ENCODE results near the gene C21orf58.
A peak's percentile ranks its signal among the peaks of the same experiment; 100 is the strongest.
"Not testable (repeated sequence)": the region's sequence is repeated elsewhere in the genome, so short reads cannot be mapped to it uniquely, and the experiment has no call there.

C21orf58 gene

DNA sequence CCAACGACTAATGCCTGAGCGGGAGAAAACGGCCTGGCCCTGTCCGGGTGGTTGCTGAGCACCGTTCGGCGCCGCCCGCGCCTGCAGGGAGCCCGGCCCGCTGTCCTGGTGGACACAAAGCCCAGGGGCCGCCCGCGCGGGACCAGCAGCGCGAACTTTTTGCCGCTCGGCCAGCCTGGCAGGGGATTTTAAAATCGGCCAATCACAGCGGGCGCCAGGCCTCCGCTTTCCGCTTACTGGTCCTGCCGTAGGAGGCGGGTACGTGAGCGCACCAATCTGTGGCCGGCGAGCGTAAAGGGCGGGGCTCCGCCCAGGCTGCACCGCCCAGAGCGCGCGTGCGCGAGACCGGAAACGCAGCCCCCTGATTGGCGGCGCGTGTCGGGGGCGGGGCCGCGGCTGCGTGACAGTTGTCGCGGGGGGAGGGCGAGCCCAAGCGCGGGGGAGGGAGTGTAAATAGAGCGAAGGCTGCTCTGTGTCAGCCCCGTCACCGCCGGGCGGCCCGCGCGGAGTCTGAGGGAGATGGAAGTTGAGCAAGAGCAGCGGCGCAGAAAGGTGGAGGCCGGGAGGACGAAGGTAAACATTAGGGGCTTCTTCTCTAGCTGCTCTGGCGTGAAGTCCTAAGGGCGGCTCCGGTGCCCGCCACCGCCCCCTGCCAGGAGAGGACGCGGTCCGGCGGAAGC is at the start of gene C21orf58, which contains the start of gene PCNT:
C21orf58 (minus strand) TSS at position 161 of the 680 bp plus-strand sequence. CDS start 1,132 bp downstream, outside the sequence.
PCNT (plus strand) TSS at position 447 of the 680 bp plus-strand sequence; CDS start at position 520, 73 bp downstream.
- peak; percentile 97 for DNase-seq (ENCODE audit: low read depth)

GRCh38 chr21:46372947-46373346 is 49.3 kb upstream of the C21orf58 start:
- DNase-seq (ENCODE audit: low read depth) = not testable (repeated sequence)

DNA sequence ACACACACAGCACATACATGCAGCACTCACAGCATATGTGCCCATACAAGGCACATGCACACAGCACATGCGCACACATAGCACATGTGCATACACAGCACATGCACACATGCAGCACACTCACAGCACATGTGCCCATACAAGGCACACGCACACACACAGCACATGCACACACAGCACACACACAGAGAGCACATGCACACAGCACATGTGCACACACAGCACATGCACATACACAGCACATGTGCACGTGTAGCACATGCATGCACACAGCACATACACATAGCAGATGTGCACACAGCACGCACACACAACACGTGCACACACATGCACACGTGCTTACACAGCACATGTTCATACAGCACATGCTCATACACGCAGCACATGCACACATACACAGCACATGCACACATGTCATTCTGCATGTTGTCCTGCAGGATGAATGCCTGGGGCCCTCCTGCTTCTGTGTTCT is 48.4 kb upstream of the C21orf58 start:
- no peak for DNase-seq (ENCODE audit: low read depth)

- DNase-seq (ENCODE audit: low read depth) = no peak
These were observed 47.7 kb upstream of the C21orf58 start for GRCh38 chr21:46371204-46372013.

DNA sequence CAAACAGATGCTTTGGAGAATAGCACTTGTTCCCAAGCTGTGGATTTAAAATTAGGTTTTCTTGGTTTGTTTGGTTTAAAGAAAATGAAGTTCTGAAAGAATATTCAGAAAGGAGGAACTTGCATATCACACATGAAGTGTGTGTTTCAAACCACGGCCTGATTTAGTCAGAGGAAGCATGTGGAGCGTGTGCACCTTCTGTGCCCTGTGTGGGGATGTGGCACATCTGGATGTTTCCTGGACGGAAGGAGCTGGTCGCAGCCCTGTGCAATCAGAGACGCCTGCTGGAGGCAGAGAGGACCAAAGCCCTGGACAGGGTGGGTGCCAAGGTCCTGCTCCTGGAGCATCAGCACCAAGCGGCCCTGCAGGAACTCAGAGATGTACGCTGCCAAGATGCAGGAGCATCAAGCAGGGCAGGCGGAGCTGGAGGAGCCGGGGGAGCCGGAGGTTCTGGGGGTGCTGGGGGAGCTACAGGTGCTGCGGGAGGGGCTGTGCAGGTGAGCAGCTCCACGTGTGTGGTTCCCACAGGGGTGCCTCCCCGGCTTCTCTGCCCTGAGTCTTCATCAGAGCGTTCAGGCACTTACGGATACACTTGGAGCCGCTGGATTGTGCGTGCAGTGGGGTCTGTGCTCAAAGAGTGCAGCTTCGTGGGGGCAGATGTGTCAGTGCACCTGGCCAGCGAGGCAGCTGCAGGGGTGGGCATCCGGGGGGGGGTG is 46.0 kb upstream of the C21orf58 start:
- no peak for DNase-seq (ENCODE audit: low read depth)

DNA sequence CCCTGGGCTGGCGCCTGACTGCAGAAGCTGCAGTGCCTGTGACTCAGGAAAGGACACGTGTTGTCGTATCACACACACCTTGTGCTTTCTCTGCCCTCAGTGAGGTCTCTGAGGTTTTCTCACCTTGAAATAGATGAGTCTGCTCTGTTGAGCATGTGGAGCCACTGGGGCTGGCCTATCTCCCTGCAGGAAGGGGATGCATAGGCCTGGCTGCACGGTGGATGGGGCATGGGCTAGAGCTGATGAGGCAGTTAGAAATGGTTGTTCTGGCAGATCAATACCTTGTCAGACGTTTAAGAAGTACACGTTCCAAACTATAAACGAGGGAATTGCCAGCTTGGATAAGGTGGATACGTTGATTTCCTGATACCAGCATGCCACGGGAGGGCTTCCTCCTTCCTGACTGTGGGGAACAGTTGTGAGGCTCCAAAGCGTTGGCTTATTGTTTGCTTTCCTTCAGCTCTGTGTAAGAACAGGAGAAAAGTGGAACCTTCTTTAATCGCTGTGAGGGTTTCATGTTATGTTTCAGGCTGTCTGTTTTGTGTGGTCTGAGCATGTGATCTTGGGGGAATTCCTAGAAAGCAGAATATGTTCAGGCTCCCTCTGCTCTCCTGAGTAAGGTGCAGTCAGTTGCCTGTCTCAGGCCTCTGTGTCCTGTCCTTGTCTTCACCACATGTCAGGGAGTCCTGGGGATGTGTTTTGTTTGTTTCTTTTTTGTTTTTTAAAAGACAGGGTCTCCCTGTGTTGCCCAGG is 45.0 kb upstream of the C21orf58 start:
- DNase-seq (ENCODE audit: low read depth) = no peak

- DNase-seq (ENCODE audit: low read depth) = no peak
These were observed 43.3 kb upstream of the C21orf58 start for GRCh38 chr21:46366966-46367365.

GRCh38 chr21:46366561-46366960 is 42.9 kb upstream of the C21orf58 start:
- DNase-seq (ENCODE audit: low read depth) = no peak

DNA sequence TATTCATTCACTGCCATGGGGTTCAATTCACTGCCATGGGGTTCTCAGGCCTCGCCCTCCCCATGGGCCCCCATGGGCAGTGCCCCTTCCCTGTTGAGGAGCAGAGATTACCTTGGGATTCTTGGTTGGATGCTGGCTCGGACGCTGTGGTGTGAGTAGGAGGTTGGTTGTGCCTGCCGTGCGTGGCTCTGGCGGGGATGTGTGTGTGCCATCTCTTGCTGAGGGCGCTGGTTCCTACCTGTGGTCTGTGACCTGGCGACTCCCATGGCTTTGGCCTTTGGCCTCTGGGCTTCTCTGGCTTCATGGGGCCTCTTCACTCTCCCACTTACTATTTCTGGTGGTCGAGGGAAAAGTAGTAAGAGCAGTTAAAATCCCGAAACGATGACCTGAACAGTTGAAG is 42.4 kb upstream of the C21orf58 start:
- no peak for DNase-seq (ENCODE audit: low read depth)

DNA sequence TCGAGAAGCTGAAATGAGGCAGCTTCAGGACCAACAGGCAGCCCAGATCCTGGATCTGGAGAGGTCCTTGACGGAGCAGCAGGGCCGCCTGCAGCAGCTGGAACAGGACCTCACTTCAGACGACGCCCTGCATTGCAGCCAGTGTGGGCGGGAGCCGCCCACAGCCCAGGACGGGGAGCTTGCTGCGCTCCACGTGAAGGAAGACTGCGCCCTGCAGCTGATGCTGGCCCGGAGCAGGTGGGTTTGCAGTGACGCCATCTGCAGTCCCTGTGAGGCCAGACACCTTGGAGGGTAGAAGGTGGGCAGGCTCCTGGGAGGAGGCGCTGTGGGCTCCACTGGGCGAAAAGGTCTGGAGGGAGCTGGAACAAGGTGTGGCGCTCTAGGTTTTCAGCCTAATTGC is 40.0 kb upstream of the C21orf58 start:
- no peak for DNase-seq (ENCODE audit: low read depth)

- DNase-seq (ENCODE audit: low read depth) = no peak
These were observed 39.3 kb upstream of the C21orf58 start for GRCh38 chr21:46362946-46363345.

GRCh38 chr21:46361935-46362334 is 38.3 kb upstream of the C21orf58 start:
- no peak for DNase-seq (ENCODE audit: low read depth)

DNA sequence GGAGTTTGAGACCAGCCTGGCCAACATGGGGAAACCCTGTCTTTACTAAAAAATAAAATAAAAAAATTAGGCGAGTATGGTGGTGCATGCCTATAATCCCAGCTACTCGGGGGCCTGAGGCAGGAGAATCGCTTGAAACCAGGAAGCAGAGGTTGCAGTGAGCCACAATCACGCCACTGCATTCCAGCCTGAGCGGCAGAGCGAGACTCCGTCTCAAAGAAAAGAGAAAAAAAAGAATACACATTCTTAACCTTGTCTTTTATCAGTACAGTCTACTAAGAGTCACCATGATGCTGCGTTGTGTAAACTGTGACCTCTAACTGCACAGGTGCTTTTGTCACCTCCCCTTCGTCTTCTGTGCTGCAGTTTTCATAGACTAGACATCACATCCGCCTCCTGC is 37.5 kb upstream of the C21orf58 start:
- no peak for DNase-seq (ENCODE audit: low read depth)

GRCh38 chr21:46357684-46358425 is 34.2 kb upstream of the C21orf58 start:
- no peak for DNase-seq (ENCODE audit: low read depth)

- DNase-seq (ENCODE audit: low read depth) = no peak
These were observed 33.6 kb upstream of the C21orf58 start for GRCh38 chr21:46357335-46357604.

DNA sequence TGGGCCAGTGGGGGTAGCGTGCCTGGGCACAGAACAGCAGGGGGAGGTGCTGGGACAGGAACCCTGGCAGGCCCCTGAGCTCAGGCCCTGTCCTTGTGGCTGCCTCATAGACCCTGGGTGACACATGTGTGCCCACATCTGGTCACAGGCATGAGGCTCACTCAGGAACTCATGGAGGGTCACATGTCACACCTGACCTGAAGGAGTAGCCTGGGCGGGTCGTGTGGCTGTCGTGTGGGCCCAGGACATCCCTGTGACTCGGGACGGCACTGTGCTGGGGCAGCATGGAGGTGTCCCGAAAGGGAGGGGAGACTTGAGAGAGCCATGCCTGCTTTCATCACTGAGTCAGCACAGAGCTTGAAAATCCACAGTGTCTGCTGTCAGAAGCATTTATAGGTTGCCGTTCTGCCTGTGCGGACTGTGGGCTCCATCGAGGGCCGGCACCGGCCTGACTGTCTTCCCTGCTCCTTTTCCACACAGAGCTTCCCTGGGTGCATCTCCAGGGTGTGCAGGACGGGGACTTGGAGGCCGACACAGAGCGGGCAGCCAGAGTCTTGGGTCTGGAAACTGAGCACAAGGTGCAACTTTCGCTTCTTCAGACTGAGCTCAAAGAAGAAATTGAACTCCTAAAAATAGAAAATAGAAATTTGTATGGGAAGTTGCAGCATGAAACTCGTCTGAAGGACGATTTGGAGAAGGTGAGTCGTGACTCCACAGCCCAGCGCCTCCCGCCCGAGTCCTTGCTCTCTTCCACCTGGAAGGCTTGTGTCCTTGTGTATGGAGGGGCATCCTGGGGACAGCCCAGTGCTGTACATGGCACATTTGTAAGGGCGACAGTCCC is 33.0 kb upstream of the C21orf58 start:
- DNase-seq (ENCODE audit: low read depth) = no peak

DNA sequence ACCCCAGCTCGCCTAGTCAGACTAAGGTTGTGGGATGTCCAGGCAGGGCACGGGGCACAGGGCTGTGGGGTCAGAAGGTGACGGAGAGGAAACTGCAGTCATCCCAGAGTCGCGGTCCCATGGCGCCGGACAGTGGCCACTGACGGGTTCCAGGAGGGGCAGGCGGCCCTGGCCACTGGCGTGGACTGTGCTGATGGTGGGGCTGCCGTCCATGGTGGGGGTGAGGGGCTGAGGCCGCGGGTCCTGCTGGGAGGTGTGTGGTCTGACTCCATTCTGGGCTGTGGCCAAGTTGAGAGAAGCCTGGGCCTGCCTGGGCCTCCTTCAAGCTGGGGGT is 32.3 kb upstream of the C21orf58 start:
- no peak for DNase-seq (ENCODE audit: low read depth)

GRCh38 chr21:46355161-46356004 is 31.7 kb upstream of the C21orf58 start:
- DNase-seq (ENCODE audit: low read depth) = no peak

DNA sequence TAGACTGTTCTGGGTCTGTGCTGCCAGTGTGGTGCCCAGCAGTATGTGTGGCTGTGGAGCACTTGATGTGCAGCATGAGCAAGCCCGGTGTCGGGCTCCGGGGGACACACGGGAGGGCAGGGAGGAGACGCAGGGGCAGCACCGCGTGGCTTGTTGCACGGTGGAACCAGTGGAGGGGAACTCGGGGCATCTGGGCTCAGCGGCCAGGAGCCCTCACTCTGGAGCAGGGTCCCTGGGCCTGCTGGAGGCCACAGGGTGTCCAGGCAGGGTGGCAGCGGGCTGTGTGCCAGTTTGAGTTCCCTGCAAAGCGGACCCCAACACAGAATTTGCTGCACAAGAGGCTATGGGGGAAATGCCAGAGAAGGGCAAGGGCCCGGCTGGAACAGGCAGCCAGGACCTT is 30.8 kb upstream of the C21orf58 start:
- DNase-seq (ENCODE audit: low read depth) = no peak

DNA sequence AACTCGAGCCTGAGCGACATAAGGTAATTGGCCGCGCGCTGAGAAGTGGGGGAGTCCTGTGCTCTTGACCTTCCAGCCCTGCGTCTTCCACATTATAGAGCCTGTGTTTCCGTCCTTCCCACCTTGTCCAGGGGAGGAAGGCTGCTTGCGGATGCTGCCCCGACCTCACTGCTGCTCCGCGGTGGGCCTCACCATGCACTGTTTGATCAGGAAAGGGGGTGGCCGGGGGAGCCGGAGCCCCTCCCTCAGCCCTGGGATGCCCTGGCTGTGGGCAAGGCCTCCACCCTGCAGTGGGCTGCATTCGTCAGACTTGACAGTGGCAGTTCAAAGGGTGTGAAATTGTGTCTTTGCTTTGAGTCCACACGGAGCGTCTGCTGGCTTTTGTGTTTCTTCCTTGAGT is 30.4 kb upstream of the C21orf58 start:
- DNase-seq (ENCODE audit: low read depth) = no peak

All from stimulated activated CD4-positive, alpha-beta T cell treated with anti-CD3 and anti-CD28 coated beads, Interleukin-2, amount 100 ng/mL, for 4 hours (primary cell).